ENCODE measurements around the gene KLHL5. TPM values are rescaled to one million over a fixed set of nuclear protein-coding genes. Genes with fewer than 3 reads are reported as not detected.

KLHL5 gene
- total RNA-seq, 1 donor from 2014 or later, result 57.1 TPM

DNA sequence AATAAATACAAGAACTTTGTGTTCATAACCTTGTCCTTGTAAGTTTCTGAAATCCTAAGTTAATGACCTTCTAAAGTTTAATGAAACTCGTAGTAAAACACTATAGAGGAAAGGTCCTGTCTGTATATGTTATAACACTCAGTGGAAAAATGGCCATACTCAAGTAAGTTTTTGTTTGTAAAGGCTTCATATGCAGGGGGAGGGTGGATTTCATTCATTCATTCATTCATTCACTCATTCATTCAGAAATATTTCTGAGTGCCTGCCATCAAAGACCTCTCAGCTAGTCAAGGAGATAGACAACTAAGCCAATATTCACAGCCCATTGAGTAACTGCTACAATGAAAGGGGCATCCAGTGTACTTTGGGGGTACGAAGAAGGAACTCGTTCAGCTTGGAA is 22.9 kb upstream of the KLHL5 start:
- Histone ChIP-seq H3K4me3 (ENCODE audit: low read depth, low read length) (no peak overlapping the region), H3K36me3 (ENCODE audit: control insufficient read depth, insufficient read depth, low read length) (no peaks in the 10 kb centered on the region), H3K27me3 (ENCODE audit: control insufficient read depth, insufficient read depth, low read length) (no peaks in the 10 kb centered on the region)
- TF ChIP-seq, protein P1, sequence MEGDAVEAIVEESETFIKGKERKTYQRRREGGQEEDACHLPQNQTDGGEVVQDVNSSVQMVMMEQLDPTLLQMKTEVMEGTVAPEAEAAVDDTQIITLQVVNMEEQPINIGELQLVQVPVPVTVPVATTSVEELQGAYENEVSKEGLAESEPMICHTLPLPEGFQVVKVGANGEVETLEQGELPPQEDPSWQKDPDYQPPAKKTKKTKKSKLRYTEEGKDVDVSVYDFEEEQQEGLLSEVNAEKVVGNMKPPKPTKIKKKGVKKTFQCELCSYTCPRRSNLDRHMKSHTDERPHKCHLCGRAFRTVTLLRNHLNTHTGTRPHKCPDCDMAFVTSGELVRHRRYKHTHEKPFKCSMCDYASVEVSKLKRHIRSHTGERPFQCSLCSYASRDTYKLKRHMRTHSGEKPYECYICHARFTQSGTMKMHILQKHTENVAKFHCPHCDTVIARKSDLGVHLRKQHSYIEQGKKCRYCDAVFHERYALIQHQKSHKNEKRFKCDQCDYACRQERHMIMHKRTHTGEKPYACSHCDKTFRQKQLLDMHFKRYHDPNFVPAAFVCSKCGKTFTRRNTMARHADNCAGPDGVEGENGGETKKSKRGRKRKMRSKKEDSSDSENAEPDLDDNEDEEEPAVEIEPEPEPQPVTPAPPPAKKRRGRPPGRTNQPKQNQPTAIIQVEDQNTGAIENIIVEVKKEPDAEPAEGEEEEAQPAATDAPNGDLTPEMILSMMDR (IDR thresholded peaks at IDR 0.05; ENCODE audit: insufficient read depth, low read length, poor library complexity, severe bottlenecking), result no peak
- no peak for DNase-seq (ENCODE audit: low read depth)

DNA sequence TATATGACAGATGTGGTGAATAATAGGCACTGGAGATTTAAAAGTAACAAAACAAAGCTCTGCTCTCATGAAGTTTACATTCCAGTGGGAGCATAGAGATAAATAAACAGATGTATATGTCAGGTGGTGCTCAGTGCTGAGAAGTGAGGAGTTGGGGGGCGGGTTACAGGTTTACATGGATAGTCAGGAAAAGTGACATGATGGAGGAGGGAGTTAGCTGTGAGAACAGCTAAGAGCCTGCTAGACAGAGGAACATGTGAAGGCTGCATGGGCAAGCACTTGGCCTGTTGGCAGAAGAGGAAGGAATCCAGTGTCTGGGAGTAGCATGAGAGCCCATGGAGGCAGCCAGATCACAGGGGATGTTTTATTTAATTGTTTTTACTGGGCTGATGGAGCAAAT is 19.7 kb upstream of the KLHL5 start:
- H3K36me3 ChIP-seq (ENCODE audit: control insufficient read depth, insufficient read depth, low read length), result no peaks in the 10 kb centered on the region
- DNase-seq (ENCODE audit: low read depth), result no peak
- no peaks in the 10 kb centered on the region for H3K27me3 ChIP-seq (ENCODE audit: control insufficient read depth, insufficient read depth, low read length)
- no peak overlapping the region for H3K4me3 ChIP-seq (ENCODE audit: low read depth, low read length)
- TF ChIP-seq, protein P1 (IDR thresholded peaks at IDR 0.05; ENCODE audit: insufficient read depth, low read length, poor library complexity, severe bottlenecking), result no peak

DNA sequence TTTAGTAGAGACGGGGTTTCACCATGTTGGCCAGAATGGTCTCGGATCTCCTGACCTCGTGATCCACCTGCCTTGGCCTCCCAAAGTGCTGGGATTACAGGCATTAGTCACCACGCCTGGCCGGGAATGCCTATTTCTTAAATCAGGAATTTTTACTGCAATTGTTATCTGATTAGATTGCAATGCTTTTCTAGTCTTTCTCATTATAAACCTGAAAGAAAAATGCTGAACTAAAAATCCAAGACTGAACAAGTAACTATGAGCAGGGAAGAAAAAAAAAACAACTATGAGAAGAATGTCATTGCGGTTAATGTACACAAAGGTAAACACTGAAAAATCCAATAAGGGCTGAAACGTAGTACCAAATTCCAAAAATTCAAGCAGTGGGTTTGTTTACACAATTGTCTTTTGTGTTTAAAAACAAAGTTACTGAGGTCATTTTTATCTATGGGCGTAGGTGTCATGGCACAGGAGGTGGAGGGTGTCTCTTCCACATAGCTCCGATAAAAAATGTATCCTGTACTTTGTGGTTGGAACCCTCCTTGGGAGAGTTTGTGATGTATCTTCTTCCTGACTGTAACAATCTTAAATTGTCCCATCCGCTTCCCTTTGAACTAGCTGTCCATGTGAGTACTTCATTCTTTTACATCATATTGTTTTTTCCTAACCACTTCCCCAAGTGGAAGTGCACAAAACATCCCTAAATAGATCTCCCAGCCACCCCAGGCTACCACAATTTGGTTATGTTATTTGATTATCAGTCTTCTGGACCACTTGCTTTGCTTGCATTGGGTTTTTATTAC is 18.8 kb upstream of the KLHL5 start:
- DNase-seq (ENCODE audit: low read depth), result no peak
- H3K36me3 ChIP-seq (ENCODE audit: control insufficient read depth, insufficient read depth, low read length), result no peaks in the 10 kb centered on the region
- H3K27me3 ChIP-seq (ENCODE audit: control insufficient read depth, insufficient read depth, low read length), result no peaks in the 10 kb centered on the region
- TF ChIP-seq, protein P1 (IDR thresholded peaks at IDR 0.05; ENCODE audit: insufficient read depth, low read length, poor library complexity, severe bottlenecking), result no peak
- no peak overlapping the region for H3K4me3 ChIP-seq (ENCODE audit: low read depth, low read length)

DNA sequence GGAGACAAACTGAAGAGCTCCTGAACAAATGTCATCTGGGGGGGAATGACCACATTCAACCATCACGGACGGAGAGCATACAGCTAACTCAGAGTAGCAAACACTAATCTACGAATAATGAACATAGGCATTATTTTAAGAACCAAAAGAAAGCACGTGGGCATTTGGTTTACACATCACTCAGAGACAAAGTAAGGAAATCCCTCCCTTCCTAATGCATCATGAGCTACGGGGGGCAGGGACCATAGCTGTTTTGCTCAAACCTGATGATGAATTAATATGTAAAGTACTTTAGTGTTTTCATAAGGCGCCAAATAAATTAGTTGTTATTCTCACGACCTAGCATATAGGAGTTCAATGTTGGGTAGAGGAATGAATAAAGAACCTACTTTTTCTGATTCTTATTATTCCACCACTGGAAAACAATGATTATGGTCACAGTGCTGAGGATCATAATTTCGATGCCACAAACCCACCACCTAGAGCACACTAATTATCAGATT is 18.1 kb upstream of the KLHL5 start:
- TF ChIP-seq, protein P1 (IDR thresholded peaks at IDR 0.05; ENCODE audit: insufficient read depth, low read length, poor library complexity, severe bottlenecking), result no peak
- no peaks in the 10 kb centered on the region for H3K36me3 ChIP-seq (ENCODE audit: control insufficient read depth, insufficient read depth, low read length)
- H3K27me3 ChIP-seq (ENCODE audit: control insufficient read depth, insufficient read depth, low read length), result no peaks in the 10 kb centered on the region
- H3K4me3 ChIP-seq (ENCODE audit: low read depth, low read length), result peak overlapping the region; percentile 67
- DNase-seq (ENCODE audit: low read depth), result no peak

DNA sequence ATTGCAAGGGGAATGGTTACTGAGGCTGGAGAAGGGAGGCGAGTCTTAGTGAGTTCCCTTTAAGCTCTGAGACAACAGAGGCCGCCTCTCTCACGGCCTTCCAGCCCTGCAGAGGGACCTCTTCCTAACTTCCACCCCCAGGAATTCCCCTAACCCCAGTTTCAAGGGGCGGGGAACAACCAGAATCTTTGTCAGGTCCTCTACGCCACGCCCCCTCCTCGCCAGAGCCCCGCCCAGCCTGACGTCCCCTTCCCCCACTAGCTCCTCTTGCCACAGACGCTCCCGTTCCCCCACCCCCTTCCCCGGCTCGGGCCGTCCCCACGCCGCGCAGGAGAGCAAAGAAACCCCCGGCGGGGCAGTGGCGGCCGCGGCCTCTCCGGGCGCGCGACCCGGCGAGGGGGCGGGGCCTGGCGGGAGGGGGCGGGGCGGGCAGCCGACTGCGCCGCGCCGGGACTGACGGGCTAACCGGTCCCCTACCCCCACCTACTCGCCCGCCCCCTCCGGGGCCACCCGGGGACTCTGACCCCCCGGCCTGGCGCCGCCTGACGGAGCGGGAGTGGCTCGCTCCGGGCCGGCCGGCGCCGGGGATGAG is 17.6 kb upstream of the KLHL5 start:
- DNase-seq (ENCODE audit: low read depth), result peak; percentile 79
- peak overlapping the region; percentile 67 for H3K4me3 ChIP-seq (ENCODE audit: low read depth, low read length)
- H3K27me3 ChIP-seq (ENCODE audit: control insufficient read depth, insufficient read depth, low read length), result no peaks in the 10 kb centered on the region
- no peaks in the 10 kb centered on the region for H3K36me3 ChIP-seq (ENCODE audit: control insufficient read depth, insufficient read depth, low read length)
- TF ChIP-seq, protein P1 (IDR thresholded peaks at IDR 0.05; ENCODE audit: insufficient read depth, low read length, poor library complexity, severe bottlenecking), result no peak

Data from kidney epithelial cell (primary cell).